Calu3 (cell line): ENCODE results near the gene KIF19. TPM values are rescaled to one million over a fixed set of nuclear protein-coding genes. Genes with fewer than 3 reads are reported as not detected.
"Not testable (repeated sequence)": the region's sequence is repeated elsewhere in the genome, so short reads cannot be mapped to it uniquely, and the experiment has no call there.

Experiments used
- BruUV-seq: library from RNA; stranded (reverse); fragments of 400-500 nt; replicated peaks from 2 replicates; lab custom pipeline; 2021; lab: Mats Ljungman, UMichigan
- CTCF ChIA-PET: fragments of 300-600 bp; sonication (Branson Sonifier 250); formaldehyde crosslinking; loops from one replicate; lab custom pipeline; 2022; ENCODE audit warnings: antibody characterized with exemption; lab: Charles Lee
- DNase-seq: peaks from one replicate; pipeline ENCODE4 v3.0.0; 2022
- H3K27ac Mint-ChIP-seq: one replicate; pipeline ENCODE4 v1.8.0; 2022; ENCODE audit warnings: mixed read lengths; ENCODE audit not compliant: unreplicated experiment
- H3K27me3 Mint-ChIP-seq: one replicate; pipeline ENCODE4 v1.8.0; 2022; ENCODE audit warnings: mixed read lengths; ENCODE audit not compliant: unreplicated experiment
- H3K36me3 Mint-ChIP-seq: one replicate; pipeline ENCODE4 v1.8.0; 2022; ENCODE audit warnings: mild to moderate bottlenecking, moderate library complexity, mixed read lengths; ENCODE audit not compliant: insufficient read depth, unreplicated experiment
- H3K4me1 Mint-ChIP-seq: one replicate; pipeline ENCODE4 v1.8.0; 2022; ENCODE audit warnings: mild to moderate bottlenecking, low read depth, mixed read lengths; ENCODE audit not compliant: unreplicated experiment
- H3K4me3 Mint-ChIP-seq: one replicate; pipeline ENCODE4 v1.8.0; 2022; ENCODE audit warnings: mild to moderate bottlenecking, low read depth, moderate library complexity, mixed read lengths; ENCODE audit not compliant: unreplicated experiment
- H3K9me3 Mint-ChIP-seq: one replicate; pipeline ENCODE4 v1.8.0; 2022; ENCODE audit warnings: low read depth, mixed read lengths; ENCODE audit not compliant: unreplicated experiment
- intact Hi-C: fragments of 100-400 bp; cut with micrococcal nuclease; formaldehyde crosslinking; loops from one replicate; pipeline ENCODE4 v1.10.0; 2022; ENCODE audit not compliant: unreplicated experiment
- total RNA-seq: library from RNA; stranded (reverse); gene quantifications from 2 replicates; pipeline ENCODE4 v1.2.3, GENCODE V29; 2022
- TF ChIP-seq, protein P1 (sequence below): fragments of 200-600 bp; IDR thresholded peaks from one replicate; pipeline ENCODE4 v1.8.0; 2022; ENCODE audit warnings: antibody characterized with exemption; ENCODE audit not compliant: unreplicated experiment

Gene KIF19
- total RNA-seq, 1 experiment from 2014 or later, result not detected

DNA sequence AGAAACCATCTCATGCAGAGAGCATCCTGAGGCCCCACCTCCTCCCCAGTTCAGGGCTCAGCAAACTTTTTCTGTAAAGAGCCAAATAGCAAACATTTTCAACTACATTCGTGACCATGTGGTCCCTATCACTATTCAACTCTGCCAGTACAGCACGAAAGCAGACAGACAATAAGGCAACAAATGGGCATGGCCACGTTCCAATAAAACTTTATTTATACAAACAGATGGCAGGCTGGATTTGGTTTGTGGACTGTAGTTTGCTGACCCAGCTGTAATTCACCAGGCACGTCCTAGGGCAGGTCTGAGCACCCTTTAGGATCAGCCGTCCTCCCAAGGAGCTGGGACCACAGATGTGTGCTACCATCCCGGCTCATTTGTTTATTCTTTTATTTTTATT is 78.8 kb downstream of the KIF19 start:
- Mint-ChIP-seq H3K4me3 (no peak overlapping the region), H3K27me3 (peaks cover 20% of the 10 kb centered on the region), H3K4me1 (no peaks in the 10 kb centered on the region), H3K27ac (no peak overlapping the region), H3K36me3 (no peaks in the 10 kb centered on the region), H3K9me3 (no peaks in the 10 kb centered on the region)
- CTCF ChIA-PET, result no interaction called here
- no peak for DNase-seq
- intact Hi-C loops, result no loop called here
- no TSS peak for BruUV-seq
- TF ChIP-seq, protein P1, sequence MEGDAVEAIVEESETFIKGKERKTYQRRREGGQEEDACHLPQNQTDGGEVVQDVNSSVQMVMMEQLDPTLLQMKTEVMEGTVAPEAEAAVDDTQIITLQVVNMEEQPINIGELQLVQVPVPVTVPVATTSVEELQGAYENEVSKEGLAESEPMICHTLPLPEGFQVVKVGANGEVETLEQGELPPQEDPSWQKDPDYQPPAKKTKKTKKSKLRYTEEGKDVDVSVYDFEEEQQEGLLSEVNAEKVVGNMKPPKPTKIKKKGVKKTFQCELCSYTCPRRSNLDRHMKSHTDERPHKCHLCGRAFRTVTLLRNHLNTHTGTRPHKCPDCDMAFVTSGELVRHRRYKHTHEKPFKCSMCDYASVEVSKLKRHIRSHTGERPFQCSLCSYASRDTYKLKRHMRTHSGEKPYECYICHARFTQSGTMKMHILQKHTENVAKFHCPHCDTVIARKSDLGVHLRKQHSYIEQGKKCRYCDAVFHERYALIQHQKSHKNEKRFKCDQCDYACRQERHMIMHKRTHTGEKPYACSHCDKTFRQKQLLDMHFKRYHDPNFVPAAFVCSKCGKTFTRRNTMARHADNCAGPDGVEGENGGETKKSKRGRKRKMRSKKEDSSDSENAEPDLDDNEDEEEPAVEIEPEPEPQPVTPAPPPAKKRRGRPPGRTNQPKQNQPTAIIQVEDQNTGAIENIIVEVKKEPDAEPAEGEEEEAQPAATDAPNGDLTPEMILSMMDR, result no peak

DNA sequence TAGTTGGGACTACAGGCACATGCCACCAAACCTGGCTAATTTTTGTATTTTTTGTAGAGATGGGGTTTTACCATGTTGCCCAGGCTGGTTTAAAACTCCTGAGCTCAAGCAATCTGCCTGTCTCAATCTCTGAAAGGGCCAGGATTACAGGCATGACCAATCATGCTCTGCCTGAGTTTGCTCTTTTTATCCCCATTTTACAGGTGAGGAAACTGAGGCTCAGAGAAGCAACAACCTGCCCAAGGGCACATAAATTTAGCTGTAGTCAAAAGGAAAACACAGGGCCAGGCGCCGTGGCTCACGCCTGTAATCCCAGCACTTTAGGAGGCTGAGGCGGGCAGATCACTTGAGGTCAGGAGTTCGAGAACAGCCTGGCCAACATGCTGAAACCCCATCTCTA is 79.3 kb downstream of the KIF19 start:
- H3K36me3 Mint-ChIP-seq, H3K4me3 Mint-ChIP-seq, H3K4me1 Mint-ChIP-seq, intact Hi-C loops, H3K9me3 Mint-ChIP-seq, BruUV-seq, H3K27ac Mint-ChIP-seq, DNase-seq: not testable (repeated sequence)
- CTCF ChIA-PET, result interaction anchor here (0.7 kb wide), 1 partner anchor 28 kb away, joined by 3 read pairs; no protein-coding TSS in a partner anchor
- peaks cover 20% of the 10 kb centered on the region for H3K27me3 Mint-ChIP-seq

Other genes with a start within 250 kb of the KIF19 start
- 708 and 725 TPM in 2 replicates for gene RPL38, start 122.5 kb upstream of the KIF19 start, total RNA-seq
- 0.28 and 0.81 TPM in 2 replicates for gene TTYH2, start 112.7 kb upstream of the KIF19 start, total RNA-seq
- not detected in 2 replicates for gene DNAI2, start 52.0 kb upstream of the KIF19 start, total RNA-seq
- gene BTBD17, start 35.6 kb downstream of the KIF19 start, total RNA-seq, result not detected in 2 replicates
- gene GPR142, start 41.3 kb downstream of the KIF19 start, total RNA-seq, result not detected in 2 replicates
- gene GPRC5C, start 105.9 kb downstream of the KIF19 start, total RNA-seq, result 37.3 and 48.7 TPM in 2 replicates
- gene CD300A, start 140.4 kb downstream of the KIF19 start, total RNA-seq, result 0.45 TPM in 1 of 2 replicates, not detected in the other
- gene CD300LB, start 205.2 kb downstream of the KIF19 start, total RNA-seq, result not detected in 2 replicates
- gene CD300C, start 219.9 kb downstream of the KIF19 start, total RNA-seq, result not detected in 2 replicates
- not detected in 2 replicates for gene CD300H, start 241.3 kb downstream of the KIF19 start, total RNA-seq